HG03045 (cell line): Measurements from ENCODE around the gene FGF7.
A peak's percentile ranks its signal among the peaks of the same experiment; 100 is the strongest.
"Not testable (repeated sequence)": the region's sequence is repeated elsewhere in the genome, so short reads cannot be mapped to it uniquely, and the experiment has no call there.

Experiments
- ATAC-seq: cut with Tn5 transposase; IDR thresholded peaks from one replicate; pipeline ENCODE4 v1.9.1; 2021; ENCODE audit warnings: mild to moderate bottlenecking, moderate library complexity; ENCODE audit not compliant: unreplicated experiment

Gene FGF7

GRCh38 chr15:49438962-49439631, 16.1 kb downstream of the FGF7 start:
- ATAC-seq: peak; percentile 76

GRCh38 chr15:49439678-49440395, 16.8 kb downstream of the FGF7 start:
- ATAC-seq: no peak

- no peak for ATAC-seq
Observed at GRCh38 chr15:49441356-49441755, 18.3 kb downstream of the FGF7 start.

- no peak for ATAC-seq
Observed at GRCh38 chr15:49441816-49442215, 18.8 kb downstream of the FGF7 start.

DNA sequence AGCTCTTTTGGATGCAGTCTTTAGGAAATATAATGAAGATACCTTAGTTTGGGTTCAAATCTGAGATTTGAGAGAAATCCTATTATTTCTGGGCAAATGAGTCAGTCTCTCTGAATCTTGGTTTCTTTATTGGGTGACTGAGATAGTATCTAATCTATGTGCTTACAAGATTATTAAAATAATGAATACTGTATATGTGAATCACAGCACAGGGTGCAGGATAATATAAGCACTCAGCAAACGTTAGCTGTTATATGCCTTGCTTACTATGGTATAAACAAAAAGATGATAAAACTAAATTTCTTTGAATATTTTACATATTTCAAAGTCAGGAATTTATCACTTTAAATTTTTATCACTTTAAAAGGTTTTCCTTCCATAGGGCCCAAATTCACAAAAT, 29.6 kb downstream of the FGF7 start:
- no peak for ATAC-seq

- no peak for ATAC-seq
Observed at GRCh38 chr15:49456166-49456565, 33.1 kb downstream of the FGF7 start.

DNA sequence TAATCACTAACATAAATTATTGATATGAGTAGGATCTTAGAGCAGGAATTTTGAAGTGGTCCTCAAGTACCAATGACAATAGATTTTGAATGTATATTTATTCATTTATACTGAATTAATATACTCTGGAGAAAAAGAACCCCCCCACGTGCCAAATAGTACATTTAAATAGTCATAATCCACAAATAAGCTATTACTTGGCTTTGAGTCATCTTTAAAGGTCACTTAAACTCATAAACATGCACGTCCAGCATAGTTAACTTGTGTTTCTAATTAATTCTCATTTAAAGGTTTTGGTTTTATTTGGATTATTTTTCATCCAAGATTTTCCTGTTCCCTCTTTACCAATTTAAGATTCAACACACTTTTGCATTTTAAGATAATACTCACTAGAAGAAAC, 35.1 kb downstream of the FGF7 start:
- ATAC-seq: no peak

DNA sequence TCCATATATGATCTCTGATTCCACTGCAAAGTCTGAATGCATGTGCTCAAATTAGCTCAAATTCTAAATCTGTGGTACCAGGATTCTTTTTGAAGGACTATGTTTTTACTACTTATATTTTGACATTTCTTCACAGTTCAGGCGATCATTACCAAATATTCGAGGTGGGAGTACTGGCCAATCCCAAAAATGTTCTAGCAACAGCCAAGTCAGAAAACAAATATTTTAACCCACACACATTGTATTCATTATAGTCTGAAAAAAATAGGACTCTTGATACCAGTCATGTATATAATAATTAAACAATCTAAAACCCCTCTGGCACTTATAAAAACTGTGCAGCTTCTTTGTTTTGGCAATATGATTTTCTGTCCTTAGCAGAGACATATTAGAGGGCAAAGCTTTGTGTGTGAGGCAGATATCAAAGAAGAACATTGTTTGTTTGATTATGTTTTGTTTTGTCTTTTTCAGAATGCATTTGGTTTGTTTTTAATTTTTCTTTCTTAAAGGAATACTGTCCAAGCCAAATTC, 37.4 kb downstream of the FGF7 start:
- ATAC-seq: no peak

- no peak for ATAC-seq
Observed at GRCh38 chr15:49462232-49462844, 39.3 kb downstream of the FGF7 start.

GRCh38 chr15:49464522-49464921, 41.5 kb downstream of the FGF7 start:
- ATAC-seq: no peak

DNA sequence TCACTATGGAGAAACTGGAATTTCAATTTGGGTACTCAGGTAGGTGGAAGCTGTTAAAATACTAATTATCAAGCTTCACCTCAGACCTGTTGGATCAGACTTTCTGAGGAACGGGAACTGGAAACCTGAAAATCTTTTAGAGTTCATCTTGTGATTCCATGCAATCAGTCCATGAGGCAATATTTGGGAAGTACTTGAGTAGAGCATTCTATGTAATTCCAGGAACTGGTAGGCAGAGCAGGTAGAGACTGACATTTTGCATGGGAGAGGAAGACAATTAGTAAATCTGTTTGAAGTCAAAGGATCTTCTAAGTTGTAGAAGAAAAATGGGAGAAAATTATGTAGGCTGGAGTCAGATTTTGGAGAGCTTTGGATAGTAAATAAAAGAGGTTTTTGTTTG, 43.1 kb downstream of the FGF7 start:
- no peak for ATAC-seq

GRCh38 chr15:49467746-49468480, 44.9 kb downstream of the FGF7 start:
- ATAC-seq: no peak

DNA sequence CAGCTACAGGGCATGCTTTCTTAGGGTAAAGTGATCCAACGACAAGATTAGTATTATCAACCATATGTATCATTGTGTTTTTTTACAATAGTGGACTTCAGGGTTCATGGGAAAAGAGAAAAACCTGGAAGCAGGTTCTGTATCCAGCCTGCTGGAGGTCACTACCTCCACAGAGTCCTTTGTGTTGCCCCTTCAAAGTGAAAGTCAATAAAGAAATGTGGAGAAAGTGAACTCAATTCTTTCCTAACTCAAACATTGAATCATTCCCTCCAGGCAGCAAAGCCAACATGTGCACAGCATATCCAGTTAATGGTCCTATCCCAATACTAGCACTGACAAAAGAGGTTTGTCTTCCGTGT, 45.4 kb downstream of the FGF7 start:
- ATAC-seq: no peak

DNA sequence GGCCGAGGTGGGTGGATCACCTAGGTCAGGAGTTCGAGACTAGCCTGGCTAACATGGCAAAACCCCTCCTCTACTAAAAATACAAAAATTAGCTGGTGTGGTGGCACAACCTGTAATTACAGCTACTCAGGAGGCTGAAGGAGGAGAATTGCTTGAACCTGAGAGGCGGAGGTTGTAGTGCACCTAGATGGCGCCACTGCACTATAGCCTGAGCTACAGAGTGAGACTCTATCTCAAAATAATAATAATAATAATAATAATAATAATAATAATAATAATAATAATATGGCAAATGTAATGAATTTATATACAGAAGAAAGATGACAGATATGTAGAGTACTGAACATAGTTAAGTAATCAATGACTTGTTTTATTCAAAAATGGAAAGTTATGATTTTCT, 48.2 kb downstream of the FGF7 start:
- not testable (repeated sequence) for ATAC-seq

- ATAC-seq: peak; percentile 86
Observed at GRCh38 chr15:49471733-49472132, 48.7 kb downstream of the FGF7 start.

DNA sequence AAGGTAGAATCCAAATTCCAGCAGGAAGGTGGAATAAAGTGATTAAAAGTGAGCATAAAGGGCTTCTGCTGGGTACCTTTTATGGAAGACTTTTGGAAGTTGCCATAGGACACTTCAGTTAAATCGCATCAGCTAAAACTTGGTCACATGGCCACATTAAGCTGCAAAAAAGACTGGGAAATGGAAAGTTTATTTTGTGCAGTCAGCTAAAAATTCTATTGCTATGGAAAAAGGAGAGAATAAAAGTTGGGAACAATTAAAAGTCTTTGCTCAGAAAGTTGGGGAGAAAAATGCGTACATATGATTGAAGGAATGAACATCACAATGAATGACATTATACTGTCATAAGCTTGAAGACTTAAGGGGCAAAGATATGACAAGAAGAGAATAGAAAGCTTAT, 49.3 kb downstream of the FGF7 start:
- no peak for ATAC-seq

DNA sequence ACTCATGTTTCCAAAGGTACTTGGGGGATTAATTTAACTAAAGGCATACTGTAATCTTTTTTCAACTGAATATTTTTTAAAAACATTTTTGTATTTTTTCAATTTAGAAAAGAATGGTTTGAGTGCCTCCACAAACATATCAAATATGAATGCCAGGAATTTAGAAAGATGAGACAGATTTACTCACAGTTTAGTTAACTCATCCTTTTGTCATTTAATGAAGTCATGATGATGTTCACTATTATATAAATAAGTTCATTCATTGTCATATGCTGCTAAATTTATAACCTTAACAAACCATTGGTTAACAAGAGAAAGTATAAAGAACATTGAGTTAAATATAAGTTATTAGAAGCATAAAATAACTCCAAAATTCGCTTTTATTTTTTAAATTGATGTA, 50.0 kb downstream of the FGF7 start:
- ATAC-seq: no peak

- ATAC-seq: not testable (repeated sequence)
Observed at GRCh38 chr15:49478021-49478420, 55.0 kb downstream of the FGF7 start.

DNA sequence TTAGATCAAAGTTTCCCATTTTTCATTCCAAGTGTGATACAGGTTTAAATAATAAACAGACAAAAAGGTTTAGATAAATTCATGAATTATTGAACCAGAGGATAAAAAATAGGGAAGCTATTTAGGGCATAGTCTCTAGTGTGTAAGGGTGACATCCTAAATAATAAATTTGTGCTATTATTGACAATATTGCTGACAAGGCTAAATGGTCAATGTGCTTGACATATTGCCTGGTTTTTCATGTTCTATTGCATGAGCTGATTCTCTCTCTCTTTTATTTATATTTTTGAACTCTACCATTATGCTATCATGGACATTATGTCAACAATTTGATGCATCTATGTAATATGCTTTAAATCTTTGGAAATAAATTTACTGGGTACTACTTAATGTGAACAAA, 55.9 kb downstream of the FGF7 start:
- ATAC-seq: not testable (repeated sequence)

- ATAC-seq: not testable (repeated sequence)
Observed at GRCh38 chr15:49485401-49485800, 62.4 kb downstream of the FGF7 start.

DNA sequence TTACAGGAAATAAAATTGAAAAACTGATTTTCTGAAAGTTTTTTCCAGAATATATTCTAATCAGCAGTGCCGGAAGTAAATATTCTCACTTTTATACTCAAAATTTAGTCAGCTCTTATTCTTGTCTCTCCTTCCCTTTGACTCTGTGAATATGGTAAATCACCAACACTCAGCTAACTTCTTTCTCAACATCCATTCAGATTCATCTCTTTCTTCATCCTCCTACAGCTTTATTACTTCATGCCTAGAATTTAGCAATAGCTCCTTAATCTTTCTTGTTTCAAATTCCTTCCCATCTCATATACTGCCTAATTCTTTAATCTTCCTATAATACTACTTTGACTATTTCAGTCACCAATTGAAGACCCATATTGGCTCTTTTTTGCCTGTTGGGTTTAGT, 67.9 kb downstream of the FGF7 start:
- ATAC-seq: no peak
